Measurements from ENCODE around the gene C15orf39.

Gene C15orf39

GRCh38 chr15:75185271-75186029 is 16.2 kb upstream of the C15orf39 start:
- Histone ChIP-seq H3K9ac (ENCODE audit: low read depth, low read length) (no peak overlapping the region), H3K27me3 (ENCODE audit: insufficient read depth, low read length, poor library complexity) (peaks cover 3% of the 10 kb centered on the region), H3K27ac (ENCODE audit: low read length) (no peak overlapping the region), H3K9me3 (ENCODE audit: insufficient read depth, low read length, severe bottlenecking) (peaks cover 1% of the 10 kb centered on the region), H2AFZ (ENCODE audit: low read depth, low read length) (no peak overlapping the region), H3K4me2 (ENCODE audit: insufficient read depth, low read length) (no peak overlapping the region), H3K4me1 (ENCODE audit: insufficient read depth, low read length) (no peaks in the 10 kb centered on the region), H3K4me3 (ENCODE audit: low read depth in 1 of 2, low read length in 2 of 2) (no peak overlapping the region), H3K36me3 (ENCODE audit: insufficient read depth, low read length) (no peaks in the 10 kb centered on the region), H4K20me1 (ENCODE audit: insufficient read depth, low read length) (no peaks in the 10 kb centered on the region), H3K79me2 (ENCODE audit: insufficient read depth, low read length) (no peaks in the 10 kb centered on the region)
- DNase-seq (no peak), ATAC-seq (ENCODE audit: insufficient read depth, low read depth) (no peak)
- no peak for TF ChIP-seq EZH2 (IDR thresholded peaks at IDR 0.05; ENCODE audit: borderline replicate concordance, low read depth, low read length, severe bottlenecking)
- TF ChIP-seq, protein P1, sequence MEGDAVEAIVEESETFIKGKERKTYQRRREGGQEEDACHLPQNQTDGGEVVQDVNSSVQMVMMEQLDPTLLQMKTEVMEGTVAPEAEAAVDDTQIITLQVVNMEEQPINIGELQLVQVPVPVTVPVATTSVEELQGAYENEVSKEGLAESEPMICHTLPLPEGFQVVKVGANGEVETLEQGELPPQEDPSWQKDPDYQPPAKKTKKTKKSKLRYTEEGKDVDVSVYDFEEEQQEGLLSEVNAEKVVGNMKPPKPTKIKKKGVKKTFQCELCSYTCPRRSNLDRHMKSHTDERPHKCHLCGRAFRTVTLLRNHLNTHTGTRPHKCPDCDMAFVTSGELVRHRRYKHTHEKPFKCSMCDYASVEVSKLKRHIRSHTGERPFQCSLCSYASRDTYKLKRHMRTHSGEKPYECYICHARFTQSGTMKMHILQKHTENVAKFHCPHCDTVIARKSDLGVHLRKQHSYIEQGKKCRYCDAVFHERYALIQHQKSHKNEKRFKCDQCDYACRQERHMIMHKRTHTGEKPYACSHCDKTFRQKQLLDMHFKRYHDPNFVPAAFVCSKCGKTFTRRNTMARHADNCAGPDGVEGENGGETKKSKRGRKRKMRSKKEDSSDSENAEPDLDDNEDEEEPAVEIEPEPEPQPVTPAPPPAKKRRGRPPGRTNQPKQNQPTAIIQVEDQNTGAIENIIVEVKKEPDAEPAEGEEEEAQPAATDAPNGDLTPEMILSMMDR (IDR thresholded peaks at IDR 0.05; ENCODE audit: borderline replicate concordance, extremely low read depth, low read length, poor library complexity, severe bottlenecking), result no peak

- Histone ChIP-seq H3K36me3 (ENCODE audit: insufficient read depth, low read length) (no peaks in the 10 kb centered on the region), H3K4me2 (ENCODE audit: insufficient read depth, low read length) (no peak overlapping the region), H3K27me3 (ENCODE audit: insufficient read depth, low read length, poor library complexity) (no peaks in the 10 kb centered on the region), H3K4me3 (ENCODE audit: low read depth in 1 of 2, low read length in 2 of 2) (no peak overlapping the region), H3K79me2 (ENCODE audit: insufficient read depth, low read length) (no peaks in the 10 kb centered on the region), H2AFZ (ENCODE audit: low read depth, low read length) (no peak overlapping the region), H3K4me1 (ENCODE audit: insufficient read depth, low read length) (no peaks in the 10 kb centered on the region), H3K9me3 (ENCODE audit: insufficient read depth, low read length, severe bottlenecking) (peaks cover 6% of the 10 kb centered on the region), H3K9ac (ENCODE audit: low read depth, low read length) (no peak overlapping the region), H3K27ac (ENCODE audit: low read length) (no peak overlapping the region), H4K20me1 (ENCODE audit: insufficient read depth, low read length) (no peaks in the 10 kb centered on the region)
- no peak for TF ChIP-seq EZH2 (IDR thresholded peaks at IDR 0.05; ENCODE audit: borderline replicate concordance, low read depth, low read length, severe bottlenecking)
- TF ChIP-seq, protein P1 (IDR thresholded peaks at IDR 0.05; ENCODE audit: borderline replicate concordance, extremely low read depth, low read length, poor library complexity, severe bottlenecking), result no peak
- no peak for DNase-seq
- ATAC-seq (ENCODE audit: insufficient read depth, low read depth), result no peak
These were observed 15.6 kb upstream of the C15orf39 start for GRCh38 chr15:75186044-75186443.

GRCh38 chr15:75188499-75188898 is 13.2 kb upstream of the C15orf39 start:
- no peak for DNase-seq
- H3K4me2 ChIP-seq (ENCODE audit: insufficient read depth, low read length), result no peak overlapping the region
- H3K4me1 ChIP-seq (ENCODE audit: insufficient read depth, low read length), result no peaks in the 10 kb centered on the region
- no peaks in the 10 kb centered on the region for H4K20me1 ChIP-seq (ENCODE audit: insufficient read depth, low read length)
- no peak overlapping the region for H3K4me3 ChIP-seq (ENCODE audit: low read depth in 1 of 2, low read length in 2 of 2)
- peaks cover 6% of the 10 kb centered on the region for H3K9me3 ChIP-seq (ENCODE audit: insufficient read depth, low read length, severe bottlenecking)
- H3K36me3 ChIP-seq (ENCODE audit: insufficient read depth, low read length), result no peaks in the 10 kb centered on the region
- no peaks in the 10 kb centered on the region for H3K79me2 ChIP-seq (ENCODE audit: insufficient read depth, low read length)
- no peak for ATAC-seq (ENCODE audit: insufficient read depth, low read depth)
- TF ChIP-seq, protein P1 (IDR thresholded peaks at IDR 0.05; ENCODE audit: borderline replicate concordance, extremely low read depth, low read length, poor library complexity, severe bottlenecking), result no peak
- no peak for TF ChIP-seq EZH2 (IDR thresholded peaks at IDR 0.05; ENCODE audit: borderline replicate concordance, low read depth, low read length, severe bottlenecking)
- H3K27me3 ChIP-seq (ENCODE audit: insufficient read depth, low read length, poor library complexity), result no peaks in the 10 kb centered on the region
- no peak overlapping the region for H3K9ac ChIP-seq (ENCODE audit: low read depth, low read length)
- H3K27ac ChIP-seq (ENCODE audit: low read length), result no peak overlapping the region
- no peak overlapping the region for H2AFZ ChIP-seq (ENCODE audit: low read depth, low read length)

Data from DND-41 (cell line).